Tibial nerve (tissue), 4 donors: ENCODE measurements around the gene RINL.

ENCODE experiments used
- CTCF ChIP-seq, 5 experiments: fragments of 200-600 bp in 3 of 5; fragments of 450-650 bp in 2 of 5; sonication (generic) in 3 of 5; IDR thresholded peaks; one replicate each; pipeline ENCODE4 v1.5.1; 2016 to 2019; ENCODE audit warnings: antibody characterized with exemption in 5 of 5, mild to moderate bottlenecking in 3 of 5, moderate library complexity in 2 of 5
- EP300 ChIP-seq, 2 donors: sonication (generic); formaldehyde crosslinking; IDR thresholded peaks; one replicate each; pipeline ENCODE4 v1.6.1; 2017; ENCODE audit warnings: antibody characterized with exemption in 2 of 2, mild to moderate bottlenecking in 1 of 2
- POLR2A ChIP-seq, 2 donors: fragments of 450-650 bp; IDR thresholded peaks; one replicate each; pipeline ENCODE4 v1.6.1; 2017; ENCODE audit warnings: antibody characterized with exemption in 2 of 2, mild to moderate bottlenecking in 2 of 2, moderate library complexity in 2 of 2

GRCh38 chr19:38901683-38902082 lies 23.6 kb upstream of the RINL start:
- no peak for TF ChIP-seq CTCF (IDR thresholded peaks at IDR 0.05)
- no peak for TF ChIP-seq POLR2A (IDR thresholded peaks at IDR 0.05)
- TF ChIP-seq EP300 (IDR thresholded peaks at IDR 0.05) = no peak
